ENCODE measurements around the gene KCNIP1.

GRCh38 chr5:170757182-170757601 is 253.4 kb downstream of the KCNIP1 start:
- TF ChIP-seq POLR2AphosphoS5 (IDR thresholded peaks at IDR 0.05; ENCODE audit: borderline replicate concordance, low read depth, low read length), result no peak
- no peak for TF ChIP-seq EZH2 (IDR thresholded peaks at IDR 0.05)
